OCI-LY1 (cell line): ENCODE data around the gene SIX5.

ENCODE experiments used
- H2AFZ ChIP-seq: fragments of 200-600 bp; sonication (generic), shearing (Covaris generic); 2 replicates; pipeline ENCODE4 v1.6.0; 2014; ENCODE audit warnings: antibody characterized with exemption, mild to moderate bottlenecking, low read length
- H3F3A ChIP-seq: fragments of 200-600 bp; sonication (generic), shearing (Covaris generic); 2 replicates; pipeline ENCODE4 v1.6.0; 2014; ENCODE audit warnings: mild to moderate bottlenecking, antibody characterized with exemption, low read length, moderate library complexity; ENCODE audit not compliant: insufficient read depth
- H3K27ac ChIP-seq: fragments of 200-600 bp; sonication (generic); 2 replicates; pipeline ENCODE4 v1.5.1; 2014; ENCODE audit warnings: low read length, mixed run types, mild to moderate bottlenecking, low read depth; ENCODE audit not compliant: poor library complexity, severe bottlenecking
- H3K27me3 ChIP-seq: fragments of 200-600 bp; sonication (generic); 2 replicates; pipeline ENCODE4 v1.6.0; 2014; ENCODE audit warnings: antibody characterized with exemption, mild to moderate bottlenecking, low read length, moderate library complexity; ENCODE audit not compliant: insufficient read depth
- H3K36me3 ChIP-seq: fragments of 200-600 bp; sonication (generic); 2 replicates; pipeline ENCODE4 v1.6.1; 2014; ENCODE audit warnings: mild to moderate bottlenecking, antibody characterized with exemption, low read length, moderate library complexity, mixed read lengths; ENCODE audit not compliant: insufficient read depth
- H3K4me1 ChIP-seq: fragments of 200-600 bp; sonication (generic); 2 replicates; pipeline ENCODE4 v1.5.1; 2014; ENCODE audit warnings: mild to moderate bottlenecking, low read length, moderate library complexity; ENCODE audit not compliant: insufficient read depth, severe bottlenecking
- H3K4me2 ChIP-seq: fragments of 200-600 bp; sonication (generic), shearing (Covaris generic); 2 replicates; pipeline ENCODE4 v1.6.1; 2014; ENCODE audit warnings: low read length
- H3K4me3 ChIP-seq: fragments of 200-600 bp; sonication (generic); 2 replicates; pipeline ENCODE4 v1.5.1; 2014; ENCODE audit warnings: low read length, low read depth, mild to moderate bottlenecking, mixed read lengths; ENCODE audit not compliant: poor library complexity, severe bottlenecking
- H3K79me2 ChIP-seq: fragments of 200-600 bp; shearing (Covaris generic); 2 replicates; pipeline ENCODE4 v1.6.1; 2016; ENCODE audit warnings: mixed run types, low read length, mixed read lengths; ENCODE audit not compliant: insufficient read depth
- H3K9ac ChIP-seq: fragments of 200-600 bp; sonication (generic), shearing (Covaris generic); 2 replicates; pipeline ENCODE4 v1.6.1; 2014; ENCODE audit warnings: mild to moderate bottlenecking, low read length, mixed read lengths
- H3K9me2 ChIP-seq: fragments of 200-600 bp; sonication (generic), shearing (Covaris generic); 2 replicates; pipeline ENCODE4 v1.6.1; 2014; ENCODE audit warnings: low read depth, mild to moderate bottlenecking, low read length, mixed read lengths
- H3K9me3 ChIP-seq: fragments of 200-600 bp; shearing (Covaris generic); 2 replicates; pipeline ENCODE4 v1.6.1; 2014; ENCODE audit warnings: low read length, mixed read lengths
- H4K20me1 ChIP-seq: fragments of 200-600 bp; sonication (generic), shearing (Covaris generic); 2 replicates; pipeline ENCODE4 v1.6.0; 2016; ENCODE audit warnings: mild to moderate bottlenecking, low read length; ENCODE audit not compliant: insufficient read depth
- EZH2 ChIP-seq: fragments of 200-600 bp; sonication (generic), shearing (Covaris generic); IDR thresholded peaks from 2 replicates; pipeline ENCODE4 v1.8.0; 2017; ENCODE audit warnings: borderline replicate concordance, mixed run types, mild to moderate bottlenecking, antibody characterized with exemption, low read length, moderate library complexity, mixed read lengths
- TF ChIP-seq, protein P1 (sequence below): fragments of 200-600 bp; sonication (generic), shearing (Covaris generic); IDR thresholded peaks from 2 replicates; pipeline ENCODE4 v1.5.1; 2017; ENCODE audit warnings: mild to moderate bottlenecking, antibody characterized with exemption, low read length, moderate library complexity, mixed read lengths

SIX5 gene

DNA sequence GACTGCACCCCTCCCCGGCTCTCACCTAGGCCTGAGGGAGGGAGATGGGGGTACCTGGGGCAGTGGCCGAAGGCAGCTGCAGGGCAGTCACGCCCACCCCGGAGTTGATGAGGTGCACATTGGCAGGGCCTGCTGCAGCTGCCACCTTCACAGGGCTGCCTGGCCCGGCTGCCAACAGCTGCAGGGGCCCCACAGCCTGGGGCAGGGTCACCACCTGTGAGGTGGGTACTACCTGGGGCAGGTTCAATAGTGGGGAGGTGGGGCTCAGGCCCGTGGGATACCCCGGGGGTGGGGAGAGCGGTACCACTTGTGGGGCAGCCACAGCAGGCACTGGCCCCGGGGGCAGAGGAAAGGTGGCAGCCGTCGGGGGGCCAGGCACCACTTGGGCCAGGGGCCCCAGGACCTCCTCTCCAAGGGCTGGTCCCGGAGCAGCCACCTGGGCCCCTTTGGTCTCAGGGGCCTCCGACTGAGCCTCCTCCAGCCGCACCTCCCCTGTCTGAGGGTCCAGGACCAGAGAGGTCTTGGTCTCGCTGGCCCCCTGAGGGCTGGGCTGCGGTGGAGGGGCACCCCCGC, 2.7 kb downstream of the SIX5 start:
- Histone ChIP-seq H3K9ac (no peak overlapping the region), H3K27ac (no peak overlapping the region), H2AFZ (no peak overlapping the region), H3K27me3 (no peaks in the 10 kb centered on the region; the same call in 1 of the 2 replicates), H3K36me3 (no peaks in the 10 kb centered on the region), H3K9me3 (no peaks in the 10 kb centered on the region), H3F3A (no peaks in the 10 kb centered on the region), H3K9me2 (no peaks in the 10 kb centered on the region), H3K4me1 (peaks cover 13% of the 10 kb centered on the region), H4K20me1 (no peaks in the 10 kb centered on the region), H3K4me3 (no peak overlapping the region), H3K4me2 (no peak overlapping the region), H3K79me2 (no peaks in the 10 kb centered on the region)
- TF ChIP-seq, protein P1, sequence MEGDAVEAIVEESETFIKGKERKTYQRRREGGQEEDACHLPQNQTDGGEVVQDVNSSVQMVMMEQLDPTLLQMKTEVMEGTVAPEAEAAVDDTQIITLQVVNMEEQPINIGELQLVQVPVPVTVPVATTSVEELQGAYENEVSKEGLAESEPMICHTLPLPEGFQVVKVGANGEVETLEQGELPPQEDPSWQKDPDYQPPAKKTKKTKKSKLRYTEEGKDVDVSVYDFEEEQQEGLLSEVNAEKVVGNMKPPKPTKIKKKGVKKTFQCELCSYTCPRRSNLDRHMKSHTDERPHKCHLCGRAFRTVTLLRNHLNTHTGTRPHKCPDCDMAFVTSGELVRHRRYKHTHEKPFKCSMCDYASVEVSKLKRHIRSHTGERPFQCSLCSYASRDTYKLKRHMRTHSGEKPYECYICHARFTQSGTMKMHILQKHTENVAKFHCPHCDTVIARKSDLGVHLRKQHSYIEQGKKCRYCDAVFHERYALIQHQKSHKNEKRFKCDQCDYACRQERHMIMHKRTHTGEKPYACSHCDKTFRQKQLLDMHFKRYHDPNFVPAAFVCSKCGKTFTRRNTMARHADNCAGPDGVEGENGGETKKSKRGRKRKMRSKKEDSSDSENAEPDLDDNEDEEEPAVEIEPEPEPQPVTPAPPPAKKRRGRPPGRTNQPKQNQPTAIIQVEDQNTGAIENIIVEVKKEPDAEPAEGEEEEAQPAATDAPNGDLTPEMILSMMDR, result no peak
- no peak for TF ChIP-seq EZH2

DNA sequence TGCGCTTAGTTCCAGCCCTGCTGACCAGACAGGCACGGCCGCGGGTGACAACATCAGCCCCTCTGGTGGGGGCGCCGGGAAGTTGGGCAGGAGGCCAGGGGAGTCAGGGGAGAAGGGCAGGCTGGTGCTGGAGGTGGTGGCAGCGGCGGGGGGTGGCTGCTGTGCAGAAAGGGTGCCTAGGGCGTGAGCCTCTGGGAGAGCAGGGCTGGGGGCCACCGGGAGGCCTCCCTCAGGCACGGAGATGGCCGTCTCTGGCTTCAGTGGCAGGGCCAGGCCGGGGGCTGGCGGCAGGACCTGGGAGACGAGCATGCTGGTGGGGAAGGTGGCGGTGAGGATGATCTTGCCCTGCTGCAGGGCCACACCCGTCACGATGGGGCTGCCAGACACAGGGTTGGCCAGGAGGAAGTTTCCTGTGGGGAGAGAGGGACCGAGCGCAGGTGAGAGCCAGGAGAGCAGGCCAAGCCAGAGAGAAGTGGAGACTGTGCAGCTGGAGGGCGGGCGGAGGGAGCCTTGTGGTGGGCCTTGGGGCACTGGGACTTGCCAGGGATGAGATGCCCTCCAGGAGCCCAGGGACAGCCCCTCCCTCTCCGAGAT, 3.3 kb downstream of the SIX5 start:
- Histone ChIP-seq H3K4me2 (no peak overlapping the region), H3K27me3 (no peaks in the 10 kb centered on the region; the same call in 1 of the 2 replicates), H4K20me1 (no peaks in the 10 kb centered on the region), H3F3A (no peaks in the 10 kb centered on the region), H3K79me2 (no peaks in the 10 kb centered on the region), H3K36me3 (no peaks in the 10 kb centered on the region), H3K27ac (no peak overlapping the region), H2AFZ (no peak overlapping the region), H3K9ac (no peak overlapping the region), H3K9me3 (no peaks in the 10 kb centered on the region), H3K9me2 (no peaks in the 10 kb centered on the region), H3K4me1 (peaks cover 7% of the 10 kb centered on the region), H3K4me3 (no peak overlapping the region)
- TF ChIP-seq, protein P1, result no peak
- no peak for TF ChIP-seq EZH2

DNA sequence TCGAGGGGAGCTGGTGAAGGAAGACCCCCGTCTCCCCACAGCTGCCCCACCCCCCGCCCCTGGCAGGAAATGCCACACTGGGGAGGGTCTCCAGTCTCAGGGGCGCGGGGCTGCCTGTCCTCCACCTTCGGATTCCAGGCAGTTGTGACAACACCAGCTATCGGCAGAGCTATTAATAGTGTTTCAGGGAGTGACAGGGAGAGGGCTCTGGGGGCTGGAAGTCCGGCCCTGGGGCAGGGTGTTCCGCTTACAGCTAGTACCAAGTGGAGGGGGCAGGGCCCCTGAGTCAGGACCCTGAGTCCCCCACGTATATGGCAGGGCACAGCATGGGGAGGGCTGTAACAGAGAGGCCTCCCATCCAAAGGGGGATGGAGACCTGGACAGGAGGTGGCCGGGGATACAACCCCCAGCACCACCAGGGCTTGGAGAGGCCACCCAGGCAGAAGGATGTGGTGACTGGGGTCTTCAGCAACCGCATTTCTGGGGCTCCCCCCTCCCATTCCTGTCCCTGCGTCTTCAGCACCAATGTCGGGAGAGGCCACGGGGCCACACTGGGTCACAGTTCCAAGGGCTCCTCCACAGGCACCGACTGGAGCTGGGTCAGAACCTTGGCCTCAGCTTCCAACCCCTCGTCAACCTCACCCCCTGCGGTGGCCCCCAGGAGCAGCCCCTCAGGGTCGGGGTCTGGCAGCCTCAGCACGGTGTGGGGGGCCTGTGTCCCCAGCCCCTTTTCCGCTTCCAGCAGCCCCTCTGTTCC, 3.9 kb downstream of the SIX5 start:
- H3K9me2 ChIP-seq, result no peaks in the 10 kb centered on the region
- H3K27me3 ChIP-seq, result no peaks in the 10 kb centered on the region; the same call in 1 of the 2 replicates
- H3K79me2 ChIP-seq, result no peaks in the 10 kb centered on the region
- no peak overlapping the region for H3K27ac ChIP-seq
- TF ChIP-seq, protein P1, result no peak
- TF ChIP-seq EZH2, result no peak
- H3K9ac ChIP-seq, result no peak overlapping the region
- H3K4me3 ChIP-seq, result no peak overlapping the region
- H3K9me3 ChIP-seq, result no peaks in the 10 kb centered on the region
- no peak overlapping the region for H3K4me2 ChIP-seq
- H2AFZ ChIP-seq, result no peak overlapping the region
- H3F3A ChIP-seq, result no peaks in the 10 kb centered on the region
- peaks cover 6% of the 10 kb centered on the region for H3K4me1 ChIP-seq
- no peaks in the 10 kb centered on the region for H3K36me3 ChIP-seq
- H4K20me1 ChIP-seq, result no peaks in the 10 kb centered on the region
